ENCODE measurements around the gene CFAP61. TPM values are rescaled to one million over a fixed set of nuclear protein-coding genes. Genes with fewer than 3 reads are reported as not detected.

CFAP61 gene
- total RNA-seq, 1 donor from 2014 or later: not detected

DNA sequence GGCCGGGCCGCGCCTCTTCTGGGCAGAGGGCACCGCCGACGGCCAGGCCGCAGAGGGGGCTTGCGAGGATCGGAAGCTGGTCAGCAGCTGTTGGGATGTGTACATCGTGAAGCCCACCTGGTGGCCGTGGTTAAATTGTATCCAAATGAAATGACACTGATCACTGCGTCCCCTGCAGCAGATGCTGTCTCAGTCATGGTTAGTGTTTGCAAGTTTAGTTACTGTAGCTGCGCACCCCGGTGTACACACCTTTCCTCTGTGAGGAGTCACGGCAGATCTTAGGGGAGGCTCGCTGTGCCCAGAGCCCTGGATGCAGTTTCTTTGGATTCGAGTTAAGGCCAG lies 34.5 kb upstream of the CFAP61 start:
- peak overlapping the region; percentile 88 for H3K4me3 Mint-ChIP-seq (ENCODE audit: unreplicated experiment)
- no peak for DNase-seq (ENCODE audit: low spot score)
- H3K4me1 Mint-ChIP-seq (ENCODE audit: low read depth): peaks cover 41% of the 10 kb centered on the region
- TF ChIP-seq, protein P1, sequence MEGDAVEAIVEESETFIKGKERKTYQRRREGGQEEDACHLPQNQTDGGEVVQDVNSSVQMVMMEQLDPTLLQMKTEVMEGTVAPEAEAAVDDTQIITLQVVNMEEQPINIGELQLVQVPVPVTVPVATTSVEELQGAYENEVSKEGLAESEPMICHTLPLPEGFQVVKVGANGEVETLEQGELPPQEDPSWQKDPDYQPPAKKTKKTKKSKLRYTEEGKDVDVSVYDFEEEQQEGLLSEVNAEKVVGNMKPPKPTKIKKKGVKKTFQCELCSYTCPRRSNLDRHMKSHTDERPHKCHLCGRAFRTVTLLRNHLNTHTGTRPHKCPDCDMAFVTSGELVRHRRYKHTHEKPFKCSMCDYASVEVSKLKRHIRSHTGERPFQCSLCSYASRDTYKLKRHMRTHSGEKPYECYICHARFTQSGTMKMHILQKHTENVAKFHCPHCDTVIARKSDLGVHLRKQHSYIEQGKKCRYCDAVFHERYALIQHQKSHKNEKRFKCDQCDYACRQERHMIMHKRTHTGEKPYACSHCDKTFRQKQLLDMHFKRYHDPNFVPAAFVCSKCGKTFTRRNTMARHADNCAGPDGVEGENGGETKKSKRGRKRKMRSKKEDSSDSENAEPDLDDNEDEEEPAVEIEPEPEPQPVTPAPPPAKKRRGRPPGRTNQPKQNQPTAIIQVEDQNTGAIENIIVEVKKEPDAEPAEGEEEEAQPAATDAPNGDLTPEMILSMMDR (IDR thresholded peaks at IDR 0.05): no peak
- no peaks in the 10 kb centered on the region for H3K36me3 Mint-ChIP-seq (ENCODE audit: low read depth)
- no peaks in the 10 kb centered on the region for H3K27me3 Mint-ChIP-seq (ENCODE audit: low read depth)
- H3K9me3 Mint-ChIP-seq (ENCODE audit: low read depth): no peaks in the 10 kb centered on the region
- peak overlapping the region; percentile 41 for H3K27ac Mint-ChIP-seq (ENCODE audit: unreplicated experiment)

DNA sequence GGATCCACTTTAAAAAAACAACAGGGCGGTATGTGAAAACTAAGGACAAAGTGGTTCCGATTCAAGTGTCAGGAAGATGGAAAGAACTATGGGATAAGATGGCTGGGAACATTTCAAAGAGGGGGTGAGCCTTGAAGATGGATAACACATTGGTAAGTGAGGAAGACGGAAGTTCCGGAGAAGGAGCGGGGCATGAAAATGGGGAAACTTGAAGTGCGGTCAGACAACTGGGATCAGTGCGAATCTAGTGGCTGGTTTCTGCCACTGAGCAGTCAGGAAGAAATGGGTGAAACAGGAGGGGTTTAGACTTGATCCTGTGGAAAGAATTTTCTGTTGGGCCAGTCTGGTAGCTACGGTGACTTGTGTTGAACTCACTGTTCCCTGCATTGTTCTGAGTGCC lies 34.0 kb upstream of the CFAP61 start:
- peaks cover 41% of the 10 kb centered on the region for H3K4me1 Mint-ChIP-seq (ENCODE audit: low read depth)
- H3K9me3 Mint-ChIP-seq (ENCODE audit: low read depth): no peaks in the 10 kb centered on the region

DNA sequence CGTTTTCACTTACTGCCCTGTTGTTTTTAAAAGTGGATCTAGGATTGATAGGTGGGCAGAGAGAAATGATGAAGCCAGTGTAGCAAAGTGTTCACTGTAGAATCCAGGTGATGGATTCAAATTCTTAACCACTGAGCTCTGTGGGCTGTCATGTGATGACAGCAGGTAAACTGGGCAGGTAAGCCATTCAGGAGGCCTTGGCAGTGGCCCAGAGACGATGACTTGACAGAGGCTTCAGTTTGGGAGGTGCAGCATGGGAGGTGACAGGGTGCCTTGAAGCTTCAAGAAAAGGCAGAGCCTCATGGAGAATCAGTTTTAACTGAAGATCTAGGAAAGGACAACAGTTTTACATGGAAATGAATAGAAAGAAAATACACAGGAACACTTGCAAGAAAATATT lies 33.2 kb upstream of the CFAP61 start:
- TF ChIP-seq, protein P1 (IDR thresholded peaks at IDR 0.05): no peak
- no peak for DNase-seq (ENCODE audit: low spot score)
- Mint-ChIP-seq H3K9me3 (ENCODE audit: low read depth) (no peaks in the 10 kb centered on the region), H3K36me3 (ENCODE audit: low read depth) (no peaks in the 10 kb centered on the region), H3K4me1 (ENCODE audit: low read depth) (peaks cover 44% of the 10 kb centered on the region), H3K4me3 (ENCODE audit: unreplicated experiment) (peak overlapping the region; percentile 22), H3K27ac (ENCODE audit: unreplicated experiment) (peak overlapping the region; percentile 57), H3K27me3 (ENCODE audit: low read depth) (no peaks in the 10 kb centered on the region)

More for the DNA sequence above, 34.0 kb upstream of the CFAP61 start:
- TF ChIP-seq, protein P1 (IDR thresholded peaks at IDR 0.05): no peak
- peak overlapping the region; percentile 88 for H3K4me3 Mint-ChIP-seq (ENCODE audit: unreplicated experiment)
- DNase-seq (ENCODE audit: low spot score): no peak
- H3K36me3 Mint-ChIP-seq (ENCODE audit: low read depth): no peaks in the 10 kb centered on the region
- peak overlapping the region; percentile 17 for H3K27ac Mint-ChIP-seq (ENCODE audit: unreplicated experiment)
- no peaks in the 10 kb centered on the region for H3K27me3 Mint-ChIP-seq (ENCODE audit: low read depth)

- DNase-seq (ENCODE audit: low spot score): no peak
- Mint-ChIP-seq H3K4me3 (ENCODE audit: unreplicated experiment) (no peak overlapping the region), H3K9me3 (ENCODE audit: low read depth) (no peaks in the 10 kb centered on the region), H3K27ac (ENCODE audit: unreplicated experiment) (no peak overlapping the region), H3K4me1 (ENCODE audit: low read depth) (peaks cover 59% of the 10 kb centered on the region), H3K27me3 (ENCODE audit: low read depth) (no peaks in the 10 kb centered on the region), H3K36me3 (ENCODE audit: low read depth) (no peaks in the 10 kb centered on the region)
- TF ChIP-seq, protein P1 (IDR thresholded peaks at IDR 0.05): no peak
Measured at GRCh38 chr20:20020908-20021307, 31.4 kb upstream of the CFAP61 start.

DNA sequence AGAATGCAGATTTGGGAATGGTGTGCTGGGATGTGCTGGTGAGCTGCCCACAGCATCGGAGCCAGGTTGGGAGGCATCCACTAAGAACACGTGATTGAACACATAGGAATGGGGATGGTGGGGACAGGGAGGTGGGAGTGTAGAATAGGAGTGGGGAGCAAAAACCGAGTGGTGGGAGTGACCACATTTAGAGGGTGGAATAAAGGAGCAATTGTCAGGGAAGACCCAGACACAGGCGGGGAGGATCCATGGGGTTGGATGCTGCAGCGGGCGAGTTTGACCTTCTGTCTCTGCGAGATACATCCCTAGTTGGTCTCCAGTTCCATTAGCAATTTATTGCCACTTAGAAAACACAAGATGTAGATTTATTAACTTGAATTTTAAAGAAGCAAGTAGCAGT lies 30.5 kb upstream of the CFAP61 start:
- TF ChIP-seq, protein P1 (IDR thresholded peaks at IDR 0.05): no peak
- peak overlapping the region; percentile 23 for H3K27ac Mint-ChIP-seq (ENCODE audit: unreplicated experiment)
- no peaks in the 10 kb centered on the region for H3K9me3 Mint-ChIP-seq (ENCODE audit: low read depth)
- no peaks in the 10 kb centered on the region for H3K27me3 Mint-ChIP-seq (ENCODE audit: low read depth)
- peaks cover 61% of the 10 kb centered on the region for H3K4me1 Mint-ChIP-seq (ENCODE audit: low read depth)
- DNase-seq (ENCODE audit: low spot score): no peak
- H3K36me3 Mint-ChIP-seq (ENCODE audit: low read depth): no peaks in the 10 kb centered on the region
- no peak overlapping the region for H3K4me3 Mint-ChIP-seq (ENCODE audit: unreplicated experiment)
